ENCODE data around the gene ANO1.

GRCh38 chr11:70105755-70106571 is 27.8 kb downstream of the ANO1 start:
- no peak for TF ChIP-seq CTCF (IDR thresholded peaks at IDR 0.05)
- TF ChIP-seq POLR2A (IDR thresholded peaks at IDR 0.05): no peak

All from Peyer's patch (tissue), 4 donors.